Muscle of arm (tissue), 12 donors: ENCODE results near the gene TNFRSF11A. TPM values are rescaled to one million over a fixed set of nuclear protein-coding genes. Genes with fewer than 3 reads are reported as not detected.

Experiments used
- DNase-seq: peaks from one replicate; pipeline ENCODE4 v3.0.0-alpha.2; 2013
- polyA plus RNA-seq, 12 donors: library from polyadenylated mRNA; unstranded; fragments of 120-200 nt; gene quantifications; one replicate each; pipeline ENCODE4 v1.2.1, GENCODE V29; 2013; ENCODE audit not compliant: insufficient read length in 12 of 12

The TNFRSF11A gene
- polyA plus RNA-seq, 12 donors: 1.9 to 6.6 (median 3.5) TPM; not detected in 1

DNA sequence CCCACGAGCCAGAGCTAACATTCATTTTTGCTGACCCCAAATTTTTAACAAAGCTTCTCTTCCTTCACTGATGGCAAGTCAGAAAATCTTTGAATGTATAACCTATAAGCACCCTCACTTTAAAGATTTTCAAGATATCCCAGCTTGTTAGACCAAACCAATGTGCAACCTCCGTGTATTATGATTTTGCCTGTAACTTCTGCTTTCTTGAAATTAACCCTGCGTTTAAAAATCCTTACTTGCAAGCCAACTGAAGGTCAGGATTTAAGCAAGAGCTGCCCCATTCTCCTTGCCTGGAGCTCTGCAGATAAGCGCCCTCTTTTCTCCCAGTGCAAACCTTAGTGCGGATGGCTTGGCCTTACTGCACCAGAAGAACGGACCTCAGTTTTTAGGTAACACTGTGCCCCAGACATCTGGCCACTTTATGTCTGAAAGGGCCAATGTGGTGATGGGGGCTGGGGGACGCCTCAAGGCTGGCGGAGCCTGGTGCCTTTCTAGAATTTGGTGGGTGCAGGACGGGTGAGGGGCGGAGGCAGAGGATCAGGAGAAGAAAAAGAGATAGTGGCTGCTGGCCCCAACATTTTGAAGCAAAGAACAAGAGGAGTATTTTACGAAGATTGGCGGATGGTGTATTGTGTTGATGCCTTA lies 805 bp upstream of the TNFRSF11A start:
- no peak for DNase-seq

DNA sequence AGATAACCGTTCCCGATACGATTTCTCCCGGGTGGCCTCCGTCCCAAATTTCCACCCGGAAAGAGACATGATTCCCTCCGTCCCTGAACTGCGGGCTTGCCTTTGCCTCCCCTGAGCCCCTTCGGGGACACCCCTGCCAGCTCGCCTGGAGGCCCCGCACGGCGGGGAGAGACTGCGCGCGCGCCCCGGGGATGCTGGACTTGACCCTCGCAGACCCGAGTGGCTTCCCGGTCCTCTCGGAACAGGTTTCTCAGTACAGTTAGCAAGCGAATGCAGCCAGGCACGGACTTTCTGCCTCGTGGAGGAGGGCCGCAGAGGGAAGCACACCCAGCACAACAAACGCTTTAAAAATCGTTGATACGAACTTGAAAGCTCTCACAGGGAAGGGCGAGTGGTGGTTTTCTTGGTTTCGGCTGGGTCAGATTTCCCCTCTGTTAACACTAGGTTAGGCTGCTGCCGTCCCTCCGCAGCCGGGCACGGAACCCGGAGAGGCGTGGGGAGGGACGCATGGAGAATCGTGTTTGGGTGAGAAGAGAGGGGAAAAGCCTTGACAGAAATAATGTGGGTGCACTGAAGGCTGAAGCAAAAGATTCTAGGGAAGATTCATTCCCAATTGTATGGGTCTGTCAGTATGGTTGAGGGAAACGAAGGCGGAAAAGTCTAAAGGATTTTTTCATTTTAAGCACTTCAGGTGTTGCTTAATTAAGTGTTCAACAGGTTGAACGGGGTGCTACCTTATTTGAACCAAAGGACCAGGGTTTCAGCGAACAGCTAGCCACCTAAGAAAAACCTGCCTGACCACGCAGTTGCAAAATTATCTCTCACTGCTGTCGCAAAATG lies 916 bp downstream of the TNFRSF11A start:
- peak; percentile 35 for DNase-seq

DNA sequence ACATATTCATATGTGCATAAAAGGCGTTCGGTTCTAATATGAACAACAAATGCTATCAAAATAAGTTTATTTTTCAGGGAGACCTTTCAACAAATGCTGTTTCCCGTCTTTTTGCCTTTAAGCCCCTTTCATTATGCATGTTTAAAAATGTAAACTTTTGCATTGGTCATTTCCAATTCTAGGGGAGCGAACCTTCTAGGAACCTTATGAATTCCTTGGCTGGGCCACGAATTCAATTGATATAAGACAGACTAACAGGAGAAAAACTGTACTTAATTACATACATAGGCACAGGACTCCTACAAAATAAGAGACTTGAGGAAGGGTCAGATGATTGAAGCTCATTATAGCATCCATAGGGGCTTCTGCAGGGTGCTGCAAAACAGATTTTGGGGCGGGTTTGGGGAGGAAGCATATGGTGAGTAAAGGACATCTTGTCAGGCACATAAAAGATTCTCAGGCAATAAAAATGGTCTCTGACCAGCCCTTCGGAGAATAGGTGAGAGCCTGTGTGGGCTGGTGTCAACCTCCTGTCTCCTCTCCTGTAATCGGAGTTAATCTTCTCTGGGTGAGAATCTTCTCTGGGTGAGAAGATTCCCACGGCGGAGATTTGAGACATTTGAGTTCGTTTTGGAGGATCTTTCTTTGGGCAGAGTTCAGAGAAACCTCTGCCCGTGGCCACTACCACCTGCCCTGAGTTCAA lies 1.7 kb downstream of the TNFRSF11A start:
- DNase-seq: no peak

DNA sequence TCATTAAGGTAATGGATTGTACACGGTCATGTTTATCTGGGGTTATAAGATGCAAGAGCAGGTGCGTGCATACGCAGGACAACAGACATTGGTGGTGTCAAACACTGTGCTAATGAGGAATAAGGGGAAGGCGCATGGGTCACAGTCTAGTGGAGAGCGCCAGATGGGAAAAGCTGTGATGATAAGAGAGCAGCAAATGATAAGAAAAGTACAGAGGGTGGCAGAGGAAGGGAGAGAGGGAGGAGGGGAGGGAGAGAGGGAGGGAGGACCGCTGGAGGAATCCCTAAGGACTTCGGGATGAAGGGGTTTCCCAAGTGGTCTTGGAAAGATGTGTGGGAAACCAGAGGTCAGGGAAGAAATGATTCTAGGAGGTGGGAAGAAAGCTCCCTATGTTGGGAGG lies 2.9 kb downstream of the TNFRSF11A start:
- DNase-seq: no peak

DNA sequence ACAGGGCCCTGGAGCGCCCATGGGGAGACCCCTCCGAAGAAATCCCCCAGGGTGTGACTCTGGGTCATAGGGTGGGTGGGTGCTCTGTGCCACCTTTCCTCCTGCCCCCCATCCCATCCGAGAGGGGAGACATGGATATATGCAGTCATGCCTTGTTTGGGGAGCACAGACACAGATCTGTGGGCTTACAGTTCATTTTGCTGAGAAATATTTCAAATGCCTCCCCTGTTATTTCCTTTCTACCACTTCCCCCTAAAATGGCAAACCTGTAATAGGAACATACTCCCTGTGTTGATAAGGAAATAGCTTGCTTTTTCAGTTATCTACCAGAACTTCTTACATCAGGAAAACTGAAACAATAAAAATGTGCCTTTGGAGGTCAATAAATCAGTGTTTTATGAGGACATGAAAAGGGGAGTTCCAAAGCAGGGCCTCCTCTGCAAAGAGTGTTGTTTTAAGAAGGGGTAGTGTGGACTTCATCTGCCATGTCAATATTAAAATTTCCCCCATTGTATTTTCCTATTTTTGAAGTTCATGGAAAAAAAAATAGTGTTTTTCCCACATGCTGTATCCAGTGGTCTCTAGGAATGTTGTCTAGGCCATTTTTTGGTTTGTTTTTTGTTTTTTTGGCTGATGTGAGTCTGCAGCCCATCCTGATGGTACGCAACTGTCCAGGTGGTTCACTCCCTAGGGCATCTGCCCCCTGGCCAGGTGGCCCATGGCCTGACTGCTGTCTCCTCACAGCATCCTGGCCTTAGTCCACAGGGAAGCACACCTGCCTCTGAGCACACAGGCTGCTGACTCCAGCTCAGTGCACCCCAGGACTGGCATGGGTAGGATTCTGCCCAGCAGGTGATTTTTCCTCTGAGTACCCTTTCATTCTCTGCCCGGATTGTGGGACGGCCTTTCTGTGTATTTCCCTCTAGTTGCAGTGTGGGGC lies 3.7 kb downstream of the TNFRSF11A start:
- no peak for DNase-seq

DNA sequence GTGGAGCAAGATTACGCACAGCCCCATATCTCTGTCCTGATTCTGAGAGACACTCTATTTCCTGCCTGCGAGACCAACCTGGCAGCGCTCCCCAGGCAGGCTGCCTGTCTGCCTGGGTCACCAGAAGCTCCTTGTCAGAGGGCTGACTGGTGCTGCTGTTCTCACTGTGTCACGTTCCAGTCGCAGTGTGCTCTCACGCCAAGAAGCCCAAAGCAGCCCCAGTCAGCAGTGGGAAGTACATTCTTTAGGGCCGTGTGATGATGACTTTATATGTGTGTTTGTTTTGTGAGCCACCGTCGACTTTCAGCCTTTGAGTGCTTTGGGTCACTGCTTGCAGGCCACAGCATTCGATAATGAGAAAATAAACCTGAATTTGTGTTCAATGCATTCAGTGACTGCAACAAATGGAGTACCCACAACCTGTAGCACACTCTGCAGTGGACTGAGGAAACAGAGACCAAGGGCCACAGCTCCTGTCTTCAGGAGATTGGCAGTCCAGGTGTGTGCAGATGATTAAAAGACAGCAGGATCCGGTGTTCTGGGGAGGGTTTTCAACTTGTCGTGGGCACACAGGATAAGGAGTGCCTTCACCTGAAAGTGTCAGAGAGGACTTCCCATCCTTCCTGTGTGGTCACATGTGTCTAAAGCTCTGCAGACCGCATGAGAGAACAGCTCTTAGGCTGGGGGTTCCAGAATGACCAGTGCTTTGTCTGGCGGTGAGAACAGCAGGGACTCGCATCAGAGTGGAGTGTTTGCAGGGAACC lies 4.8 kb downstream of the TNFRSF11A start:
- no peak for DNase-seq

DNA sequence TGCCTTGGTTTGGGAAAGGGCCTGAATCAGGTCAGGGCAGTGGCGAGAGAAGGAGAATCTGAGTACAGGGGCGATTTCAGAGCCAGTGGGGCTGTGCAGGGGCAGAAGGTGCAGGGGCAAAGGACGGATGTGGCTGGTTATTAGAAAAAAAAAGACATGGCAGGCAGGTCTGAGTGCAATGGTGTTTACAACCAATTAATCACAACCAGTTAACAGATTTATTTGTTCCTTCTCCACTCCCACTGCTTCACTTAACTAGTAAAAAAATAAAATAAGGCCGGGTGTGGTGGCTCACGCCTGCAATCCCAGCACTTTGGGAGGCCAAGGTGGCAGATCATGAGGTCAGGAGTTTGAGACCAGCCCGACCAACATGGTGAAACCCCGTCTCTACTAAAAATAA lies 5.5 kb downstream of the TNFRSF11A start:
- DNase-seq: no peak

DNA sequence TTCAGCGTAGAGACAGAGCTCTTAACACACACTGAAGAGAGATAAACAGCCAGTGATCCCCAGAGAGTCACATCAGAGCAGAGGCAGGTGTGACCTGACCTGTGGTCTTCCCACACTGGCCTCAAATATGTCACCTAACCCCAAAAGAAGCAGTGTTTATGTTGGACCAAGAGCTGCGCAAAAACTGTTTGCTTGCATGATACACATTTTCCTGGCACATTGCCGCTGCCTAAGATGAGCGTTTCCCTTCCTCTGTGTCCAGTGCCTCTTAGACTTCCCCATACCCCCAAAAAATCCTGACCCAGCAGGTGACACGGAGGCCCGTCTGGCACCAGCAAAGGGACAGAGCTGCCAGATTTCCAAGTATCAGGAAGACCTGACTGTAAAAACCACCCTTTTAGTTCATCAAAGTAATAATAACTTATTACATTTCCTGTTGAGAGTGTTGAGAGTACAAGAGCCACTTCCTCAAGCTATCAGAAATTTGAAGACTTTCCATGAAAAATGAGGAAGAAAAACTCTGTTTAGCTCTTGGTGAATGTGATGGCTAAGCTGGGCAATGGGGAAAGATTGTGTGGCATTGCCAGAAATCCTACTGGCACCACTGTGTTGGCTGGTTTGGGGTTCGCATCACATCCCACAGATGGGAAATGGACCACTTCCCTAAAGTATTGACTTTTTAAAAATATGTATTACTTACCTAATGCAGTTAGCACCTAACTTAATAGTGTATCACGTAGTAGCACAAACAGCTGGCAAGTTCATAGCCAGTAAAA lies 6.7 kb downstream of the TNFRSF11A start:
- peak; percentile 33 for DNase-seq

DNA sequence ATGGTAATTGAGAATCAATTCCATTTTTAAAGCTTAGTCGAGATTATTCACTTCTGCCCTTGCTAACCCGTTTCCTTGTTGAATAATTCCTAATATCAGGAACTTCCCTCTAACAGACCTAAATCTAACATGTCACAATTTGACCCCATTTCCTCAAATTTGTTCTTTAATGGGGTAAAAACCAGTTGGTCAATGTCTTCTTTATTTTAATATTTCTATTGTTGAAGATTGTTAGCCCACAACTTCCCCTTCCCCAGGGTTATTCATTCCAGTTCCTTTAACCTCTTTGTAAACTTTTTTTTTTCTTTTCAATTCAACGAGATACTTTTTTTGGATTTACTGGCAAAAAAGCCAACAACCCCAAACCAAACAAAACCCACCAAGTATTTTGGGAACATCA lies 7.3 kb downstream of the TNFRSF11A start:
- no peak for DNase-seq

DNA sequence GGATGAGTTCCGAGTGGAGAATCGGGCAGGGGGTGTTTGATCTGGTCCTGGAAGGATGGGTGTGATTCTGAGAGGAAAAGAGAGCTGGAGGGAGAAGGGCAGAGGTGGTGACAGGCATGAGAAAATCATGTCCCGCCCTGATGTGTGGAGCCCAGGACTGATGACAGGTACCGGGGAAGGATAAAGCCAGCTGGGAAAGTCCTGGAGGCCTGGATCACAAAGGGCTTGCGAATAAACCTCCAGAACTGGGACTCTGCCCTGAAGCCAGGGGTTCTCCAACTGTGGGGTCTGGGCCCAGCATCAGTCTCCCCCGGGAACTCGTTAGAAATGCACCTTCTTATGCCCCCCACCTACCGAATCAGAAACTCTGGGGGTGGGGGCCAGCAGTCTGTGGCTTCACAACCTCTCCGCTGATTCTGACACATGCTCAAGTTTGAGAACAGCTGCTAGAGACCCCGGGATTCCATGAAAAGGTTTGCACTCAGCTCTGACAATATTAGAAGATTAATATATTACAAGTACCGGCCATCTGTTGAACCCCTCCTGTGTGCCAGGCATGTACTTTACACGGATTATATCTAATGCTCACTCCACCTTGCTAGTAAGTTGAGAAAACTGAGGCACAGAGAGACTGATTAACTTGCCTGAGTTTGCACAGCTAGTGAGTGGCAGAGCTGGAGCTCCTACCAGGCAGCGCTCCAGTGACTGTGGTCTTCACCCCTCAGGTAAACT lies 8.0 kb downstream of the TNFRSF11A start:
- DNase-seq: no peak

DNA sequence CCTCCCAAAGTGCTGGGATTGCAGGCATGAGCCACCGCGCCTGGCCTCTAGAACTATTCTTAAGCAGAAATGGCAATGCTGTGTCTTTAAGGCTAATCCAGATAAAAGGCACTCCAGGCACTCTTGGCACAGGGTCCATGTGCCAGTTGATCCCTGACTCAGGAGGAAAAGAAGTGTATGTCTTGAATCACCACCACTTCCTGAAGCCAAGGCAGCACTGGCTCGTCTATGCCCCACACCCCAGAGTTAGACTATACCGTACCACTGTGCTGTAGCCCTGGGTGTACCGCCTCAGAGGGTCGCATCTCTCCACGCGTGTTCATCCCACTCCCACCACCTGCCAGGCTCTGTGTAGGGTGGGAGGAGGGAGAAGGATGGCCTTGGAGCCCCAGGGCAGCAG lies 9.0 kb downstream of the TNFRSF11A start:
- DNase-seq: no peak

DNA sequence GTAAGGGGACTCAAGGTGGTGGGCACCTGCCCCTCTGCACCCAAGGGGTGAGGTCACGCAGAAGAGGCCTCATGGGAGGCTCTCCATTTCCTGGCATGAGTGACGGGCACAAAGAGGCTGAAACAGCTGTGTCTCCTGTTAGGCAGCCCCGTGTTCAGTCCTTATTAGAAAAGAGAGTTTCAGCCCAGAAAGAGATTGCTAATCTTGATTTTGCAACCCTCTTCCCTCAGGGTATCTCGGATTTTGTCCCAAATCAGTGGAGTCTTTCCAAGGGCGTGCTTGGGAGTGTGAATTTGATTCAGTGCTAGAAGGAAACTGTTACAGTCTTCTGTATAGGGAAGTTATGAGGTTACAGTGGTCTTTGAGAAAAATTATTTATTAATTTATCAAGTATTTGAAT lies 10.4 kb downstream of the TNFRSF11A start:
- no peak for DNase-seq

DNA sequence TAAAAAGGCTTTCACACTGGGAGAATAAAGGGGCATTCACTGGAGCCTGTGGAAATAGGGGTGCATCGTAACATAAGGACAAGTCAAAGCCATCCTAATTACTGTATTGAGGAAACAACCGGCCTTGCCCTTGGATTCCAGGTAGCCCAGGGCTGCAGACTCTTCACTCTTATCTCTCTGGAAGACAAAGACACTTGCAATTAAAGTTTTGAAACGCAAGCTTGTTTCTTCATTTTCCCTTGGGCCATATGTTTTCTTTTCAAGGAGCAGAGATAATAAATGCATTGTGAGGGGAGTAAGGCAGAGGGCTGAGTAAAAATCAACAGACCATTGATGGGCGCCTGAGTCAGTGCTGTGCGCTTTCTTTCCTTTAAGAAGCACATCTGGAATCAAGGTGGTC lies 11.5 kb downstream of the TNFRSF11A start:
- no peak for DNase-seq

DNA sequence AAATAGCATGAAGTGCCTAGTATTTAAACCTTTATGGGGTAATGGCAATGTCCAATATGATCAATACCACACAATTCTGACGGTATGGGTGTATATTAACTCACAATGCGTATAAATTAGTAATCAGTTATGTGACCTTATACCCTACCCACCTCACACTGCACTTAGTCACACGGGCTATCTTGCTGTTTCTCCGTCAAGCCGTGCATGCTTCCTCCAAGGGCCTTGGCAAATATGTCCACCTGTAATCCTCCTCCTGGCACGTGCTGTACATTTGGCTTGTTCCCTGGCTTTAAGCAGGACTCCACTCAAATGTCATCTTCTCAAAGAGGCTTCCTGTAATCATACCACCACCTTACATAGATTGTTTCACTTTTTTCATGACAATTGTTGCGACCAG lies 12.2 kb downstream of the TNFRSF11A start:
- DNase-seq: no peak

DNA sequence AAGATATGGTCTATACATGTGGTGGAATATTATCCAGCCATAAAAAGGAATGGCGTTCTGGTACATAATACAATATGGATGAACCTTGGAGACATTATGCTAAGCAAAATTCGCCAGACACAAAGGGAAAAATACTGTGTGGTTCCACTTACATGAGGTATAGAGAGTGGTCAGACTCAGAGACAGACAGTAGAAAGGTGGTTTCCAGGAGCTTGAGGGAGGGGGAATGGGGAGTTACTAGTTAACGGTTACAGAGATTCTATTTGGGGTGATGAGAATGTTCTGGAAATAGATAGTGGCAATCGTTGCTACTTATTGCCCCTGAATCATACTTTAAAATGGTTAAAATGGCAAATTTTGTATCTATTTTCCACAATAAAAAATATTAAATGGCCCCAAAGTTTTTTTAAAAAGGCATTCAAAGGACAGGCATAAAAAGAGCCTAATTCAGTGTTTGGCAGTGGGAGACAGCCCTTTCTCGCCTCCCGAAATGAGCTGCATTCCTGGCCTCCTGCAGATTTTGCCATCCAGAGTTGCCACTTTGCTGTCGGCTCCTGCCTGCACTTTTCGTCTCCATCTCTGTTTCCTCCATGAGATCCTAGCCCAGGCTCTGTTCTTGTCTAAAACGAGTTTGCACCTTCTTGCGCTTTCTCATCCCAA lies 13.5 kb downstream of the TNFRSF11A start:
- DNase-seq: no peak

DNA sequence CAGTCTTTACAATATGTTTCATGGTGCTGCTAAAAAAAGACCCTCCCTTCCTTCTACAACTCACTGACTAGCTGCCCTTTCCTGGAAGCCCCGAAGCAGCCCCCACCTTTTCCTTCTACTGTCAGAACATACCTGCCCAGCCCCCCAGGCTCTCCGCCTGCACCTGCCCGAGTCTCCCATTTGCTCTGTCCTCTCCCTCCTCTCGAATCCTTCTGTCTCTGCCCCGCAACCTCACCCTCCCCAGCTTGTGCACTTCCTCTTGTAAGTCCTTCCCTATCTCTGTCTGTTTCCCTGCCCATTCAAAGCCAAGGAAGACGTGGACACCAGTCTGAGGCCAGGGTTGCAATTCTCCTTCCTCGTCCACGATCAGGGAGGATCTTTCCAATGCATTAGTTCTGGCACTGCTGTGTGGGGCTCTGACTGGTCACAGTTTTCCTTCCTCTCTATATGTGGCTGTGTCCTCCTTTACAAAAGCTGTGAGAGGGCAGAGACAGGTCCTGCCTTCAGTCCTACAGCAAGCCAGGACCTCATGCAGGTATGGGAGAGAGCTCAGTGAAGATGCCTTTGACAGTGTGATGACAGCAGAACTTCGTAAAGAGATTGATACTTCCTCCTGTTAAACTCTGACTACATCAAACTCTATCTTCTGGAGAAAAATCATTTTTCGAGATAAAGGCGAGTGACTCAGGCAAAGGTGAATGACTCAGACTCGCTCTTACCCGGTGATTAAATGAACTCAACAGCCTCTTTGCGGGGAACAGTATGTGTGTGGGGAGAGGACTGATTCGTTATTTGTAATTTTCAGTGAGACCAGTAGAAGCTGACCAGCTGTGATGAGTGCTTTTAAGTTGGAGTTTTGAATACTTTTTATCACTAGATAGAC lies 14.2 kb downstream of the TNFRSF11A start:
- no peak for DNase-seq

DNA sequence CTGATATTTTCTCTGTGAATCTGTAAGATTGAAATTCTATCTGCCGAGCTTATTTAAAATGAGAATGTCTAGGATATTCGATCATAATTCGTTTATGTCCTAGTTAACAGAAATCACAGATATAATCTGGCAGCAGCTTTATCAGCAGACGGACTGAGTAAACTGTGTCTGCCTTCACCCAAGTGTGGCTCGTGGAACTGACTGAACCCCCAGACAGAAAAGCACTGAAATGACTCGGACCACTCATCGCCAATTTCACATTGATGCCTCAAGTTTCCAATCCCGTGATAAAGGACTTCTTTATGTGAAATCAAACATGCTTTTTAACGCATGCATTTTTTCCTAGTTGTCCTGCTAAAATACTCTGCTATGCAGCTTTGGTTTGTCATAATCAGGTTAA lies 15.9 kb downstream of the TNFRSF11A start:
- DNase-seq: no peak

DNA sequence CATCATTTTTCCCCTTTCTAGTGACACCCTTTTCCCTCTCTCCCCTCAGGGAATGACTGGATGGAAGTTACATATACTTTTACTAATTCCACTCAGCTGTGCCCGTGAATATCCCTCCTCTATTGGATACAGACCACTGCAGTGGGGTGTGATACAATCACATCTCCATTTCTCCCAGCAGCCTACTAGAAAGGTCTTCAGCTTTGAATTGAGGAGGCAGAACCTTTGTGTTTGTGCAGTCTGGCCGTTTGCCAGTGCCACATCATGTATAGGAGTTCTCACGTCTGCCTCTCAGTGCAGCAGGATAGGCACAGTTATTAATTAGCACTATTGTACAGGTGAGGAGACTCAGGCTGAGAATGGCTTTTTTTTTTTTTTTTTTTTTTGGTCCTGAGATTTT lies 16.4 kb downstream of the TNFRSF11A start:
- DNase-seq: no peak
